Uterus (tissue), 4 donors: Measurements from ENCODE around the gene STRA6. TPM values are rescaled to one million over a fixed set of nuclear protein-coding genes. Genes with fewer than 3 reads are reported as not detected.

ENCODE experiments used
- DNase-seq, 2 donors: peaks; one replicate each; pipeline ENCODE4 v3.0.0-alpha.2; 2019 to 2020
- H3K27ac ChIP-seq, 2 donors: fragments of 200-600 bp; sonication (generic); 1 replicate in 1 of 2; 2 replicates in 1 of 2; pipeline ENCODE4 v1.5.1; 2016 to 2018
- H3K27me3 ChIP-seq, 2 donors: fragments of 200-600 bp; sonication (generic); one replicate each; pipeline ENCODE4 v1.5.1; 2018 to 2019; ENCODE audit warnings: control low read depth in 1 of 2
- H3K36me3 ChIP-seq, 2 donors: fragments of 200-600 bp; sonication (generic); one replicate each; pipeline ENCODE4 v1.5.1; 2019; ENCODE audit warnings: control low read depth in 1 of 2
- H3K4me1 ChIP-seq, 2 donors: fragments of 200-600 bp; sonication (generic); one replicate each; pipeline ENCODE4 v1.5.1; 2018 to 2019; ENCODE audit warnings: control low read depth in 1 of 2
- H3K4me3 ChIP-seq, 2 donors: fragments of 200-600 bp; sonication (generic); 1 replicate in 1 of 2; 2 replicates in 1 of 2; pipeline ENCODE4 v1.5.1; 2018 to 2019; ENCODE audit warnings: mild to moderate bottlenecking in 1 of 2
- H3K9me3 ChIP-seq, 2 donors: fragments of 200-600 bp; sonication (generic); one replicate each; pipeline ENCODE4 v1.5.1; 2019; ENCODE audit warnings: control low read depth in 1 of 2
- CTCF ChIP-seq, 4 experiments: fragments of 200-600 bp in 2 of 4; fragments of 450-650 bp in 2 of 4; sonication (generic) in 2 of 4; IDR thresholded peaks; one replicate each; pipeline ENCODE4 v1.5.1; 2016 to 2019; ENCODE audit warnings: antibody characterized with exemption in 4 of 4, mild to moderate bottlenecking in 2 of 4, moderate library complexity in 1 of 4
- POLR2A ChIP-seq, 2 donors: fragments of 450-650 bp; IDR thresholded peaks; one replicate each; pipeline ENCODE4 v1.6.1; 2016; ENCODE audit warnings: antibody characterized with exemption in 2 of 2, mild to moderate bottlenecking in 1 of 2, moderate library complexity in 1 of 2
- intact Hi-C: fragments of 100-400 bp; cut with DNase I; formaldehyde crosslinking; loops from one replicate; pipeline ENCODE4 v1.15.1; 2023; ENCODE audit warnings: low total_unique reads
- total RNA-seq, 4 donors: library from RNA; depleted of rRNA in 3 of 4; stranded (reverse); fragments of >200 nt in 3 of 4; gene quantifications; one replicate each; pipeline versions ENCODE4 v1.1.0 to v1.2.4, GENCODE V29; 2014 to 2023
- donor health status: DM: yes; HTN: yes; CAD: no.

The STRA6 gene
- total RNA-seq, 4 donors from 2014 or later: 0.26 to 62.6 (median 11.6) TPM; not detected in 1

- intact Hi-C loops: no loop called here
Observed at GRCh38 chr15:74147051-74147450, 55.5 kb downstream of the STRA6 start.

GRCh38 chr15:74146277-74146800 lies 56.2 kb downstream of the STRA6 start:
- Histone ChIP-seq H3K4me1 (no peaks in the 10 kb centered on the region), H3K36me3 (no peaks in the 10 kb centered on the region), H3K9me3 (no peaks in the 10 kb centered on the region), H3K27ac (no peak overlapping the region), H3K27me3 (no peaks in the 10 kb centered on the region), H3K4me3 (no peak overlapping the region)
- intact Hi-C loops: no loop called here
- TF ChIP-seq POLR2A (IDR thresholded peaks at IDR 0.05) (no peak), CTCF (IDR thresholded peaks at IDR 0.05) (no peak)
- no peak for DNase-seq

More at GRCh38 chr15:74147051-74147450, 55.5 kb downstream of the STRA6 start:
- no peak for DNase-seq
- H3K36me3 ChIP-seq: no peaks in the 10 kb centered on the region
- TF ChIP-seq POLR2A (IDR thresholded peaks at IDR 0.05) (no peak), CTCF (IDR thresholded peaks at IDR 0.05) (no peak)
- no peaks in the 10 kb centered on the region for H3K27me3 ChIP-seq
- no peaks in the 10 kb centered on the region for H3K4me1 ChIP-seq
- no peaks in the 10 kb centered on the region for H3K9me3 ChIP-seq
- no peak overlapping the region for H3K4me3 ChIP-seq
- H3K27ac ChIP-seq: no peak overlapping the region

GRCh38 chr15:74144153-74144775 lies 58.3 kb downstream of the STRA6 start:
- no peak overlapping the region for H3K27ac ChIP-seq
- intact Hi-C loops: no loop called here

GRCh38 chr15:74141591-74141990 lies 61.0 kb downstream of the STRA6 start:
- TF ChIP-seq CTCF (IDR thresholded peaks at IDR 0.05) (no peak), POLR2A (IDR thresholded peaks at IDR 0.05) (no peak)
- H3K27me3 ChIP-seq: no peaks in the 10 kb centered on the region
- H3K36me3 ChIP-seq: no peaks in the 10 kb centered on the region
- no peak for DNase-seq
- H3K27ac ChIP-seq: no peak overlapping the region
- intact Hi-C loops: no loop called here
- H3K4me3 ChIP-seq: no peak overlapping the region
- H3K9me3 ChIP-seq: no peaks in the 10 kb centered on the region
- no peaks in the 10 kb centered on the region for H3K4me1 ChIP-seq

More at GRCh38 chr15:74144153-74144775, 58.3 kb downstream of the STRA6 start:
- Histone ChIP-seq H3K9me3 (no peaks in the 10 kb centered on the region), H3K36me3 (no peaks in the 10 kb centered on the region), H3K4me1 (no peaks in the 10 kb centered on the region), H3K4me3 (no peak overlapping the region), H3K27me3 (no peaks in the 10 kb centered on the region)
- TF ChIP-seq CTCF (IDR thresholded peaks at IDR 0.05) (no peak), POLR2A (IDR thresholded peaks at IDR 0.05) (no peak)
- DNase-seq: no peak

- Histone ChIP-seq H3K27ac (no peak overlapping the region), H3K4me1 (no peaks in the 10 kb centered on the region), H3K36me3 (no peaks in the 10 kb centered on the region), H3K27me3 (peaks cover 0 to 2% of the 10 kb centered on the region in 2 donors), H3K4me3 (no peak overlapping the region), H3K9me3 (no peaks in the 10 kb centered on the region)
- TF ChIP-seq POLR2A (IDR thresholded peaks at IDR 0.05) (no peak), CTCF (IDR thresholded peaks at IDR 0.05) (no peak)
- DNase-seq: no peak
- intact Hi-C loops: no loop called here
Observed at GRCh38 chr15:74138642-74139041, 63.9 kb downstream of the STRA6 start.
